HG02623 (cell line): Measurements from ENCODE around the gene ZNF664.
A peak's percentile ranks its signal among the peaks of the same experiment; 100 is the strongest.

ENCODE experiments used
- ATAC-seq: cut with Tn5 transposase; IDR thresholded peaks from one replicate; pipeline ENCODE4 v1.9.1; 2021; ENCODE audit warnings: moderate library complexity; ENCODE audit not compliant: unreplicated experiment

Gene ZNF664

DNA sequence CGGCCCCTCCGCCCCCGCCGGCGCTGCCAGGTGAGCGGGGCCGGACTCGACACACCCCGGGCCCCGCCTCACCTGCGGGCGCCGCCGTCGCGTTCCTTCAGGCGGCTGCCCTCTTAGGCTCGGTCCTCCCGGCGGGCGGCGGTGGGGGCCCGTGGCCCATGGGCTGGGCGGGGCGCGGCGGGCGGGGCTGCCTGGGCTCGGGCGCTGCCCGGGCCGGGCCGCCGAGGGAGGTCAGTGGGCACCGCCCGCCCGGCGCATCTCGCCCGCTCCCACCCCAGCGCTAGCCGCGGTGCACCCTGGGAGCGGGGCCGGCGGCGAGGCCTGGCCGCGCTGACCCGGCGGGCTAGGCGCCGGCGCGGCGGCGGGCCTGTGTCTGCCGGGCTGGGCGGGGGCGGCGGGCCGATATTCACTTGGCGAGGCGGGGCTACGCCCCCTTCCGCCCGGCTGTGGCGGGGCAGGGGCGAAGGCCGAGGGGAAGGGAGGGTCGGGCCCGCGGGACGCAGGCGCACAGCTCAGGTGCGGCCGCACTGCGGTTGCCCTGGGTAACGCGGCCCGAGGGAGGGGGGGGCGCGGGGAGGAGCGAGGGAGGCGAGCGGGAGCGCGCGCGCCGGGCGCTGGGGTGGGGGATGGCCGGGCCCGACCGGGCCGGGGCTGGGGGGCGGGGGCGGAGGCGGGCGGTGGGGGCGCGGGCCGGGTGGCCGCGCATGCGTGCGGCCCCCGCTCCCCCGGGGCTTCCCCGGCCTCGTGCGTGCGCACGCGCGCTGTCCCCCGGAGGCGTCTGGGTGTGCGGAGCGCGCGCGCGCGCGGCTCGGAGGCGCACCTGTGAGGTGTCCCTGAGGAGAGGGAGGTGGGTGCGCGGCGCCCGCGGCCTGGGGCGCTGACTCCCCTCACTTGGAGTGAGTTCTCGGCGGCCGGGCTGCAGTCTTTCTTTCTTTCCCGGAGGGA is at the start of gene ZNF664, which contains the start of gene CCDC92:
Gene ZNF664 (plus strand): TSS at position 759 of the 945 bp plus-strand sequence. CDS start 38,930 bp downstream, outside the sequence.
Gene CCDC92 (minus strand): TSS at position 375 of the 945 bp plus-strand sequence. CDS start 28,526 bp downstream, outside the sequence.
- peak; percentile 73 for ATAC-seq

DNA sequence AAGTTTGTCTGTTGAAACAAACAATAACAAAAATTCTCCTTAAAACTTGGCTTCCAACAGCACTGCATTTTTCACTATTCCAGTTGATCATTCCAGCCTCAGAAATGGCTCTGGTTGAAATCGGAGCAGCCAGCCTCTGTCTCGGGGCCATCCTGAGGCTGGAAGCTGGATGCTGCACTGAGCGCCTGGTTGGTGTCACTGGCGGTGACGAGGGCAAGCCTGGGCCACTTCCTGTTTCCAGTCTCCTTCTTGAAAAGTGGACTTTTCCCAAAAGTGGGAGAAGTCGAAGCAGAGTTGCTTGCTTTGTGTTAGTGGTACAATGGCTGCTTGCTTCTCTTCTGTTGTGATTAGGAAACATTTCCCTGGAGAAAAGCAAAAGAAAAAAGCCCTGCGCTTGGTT is 49.1 kb upstream of the ZNF664 start:
- ATAC-seq: no peak

- ATAC-seq: no peak
Measured at GRCh38 chr12:123924539-123924938, 48.5 kb upstream of the ZNF664 start.

GRCh38 chr12:123928274-123928865 is 44.6 kb upstream of the ZNF664 start:
- no peak for ATAC-seq

- ATAC-seq: no peak
Measured at GRCh38 chr12:123928897-123929296, 44.1 kb upstream of the ZNF664 start.

GRCh38 chr12:123929946-123930583 is 43.0 kb upstream of the ZNF664 start:
- ATAC-seq: no peak

DNA sequence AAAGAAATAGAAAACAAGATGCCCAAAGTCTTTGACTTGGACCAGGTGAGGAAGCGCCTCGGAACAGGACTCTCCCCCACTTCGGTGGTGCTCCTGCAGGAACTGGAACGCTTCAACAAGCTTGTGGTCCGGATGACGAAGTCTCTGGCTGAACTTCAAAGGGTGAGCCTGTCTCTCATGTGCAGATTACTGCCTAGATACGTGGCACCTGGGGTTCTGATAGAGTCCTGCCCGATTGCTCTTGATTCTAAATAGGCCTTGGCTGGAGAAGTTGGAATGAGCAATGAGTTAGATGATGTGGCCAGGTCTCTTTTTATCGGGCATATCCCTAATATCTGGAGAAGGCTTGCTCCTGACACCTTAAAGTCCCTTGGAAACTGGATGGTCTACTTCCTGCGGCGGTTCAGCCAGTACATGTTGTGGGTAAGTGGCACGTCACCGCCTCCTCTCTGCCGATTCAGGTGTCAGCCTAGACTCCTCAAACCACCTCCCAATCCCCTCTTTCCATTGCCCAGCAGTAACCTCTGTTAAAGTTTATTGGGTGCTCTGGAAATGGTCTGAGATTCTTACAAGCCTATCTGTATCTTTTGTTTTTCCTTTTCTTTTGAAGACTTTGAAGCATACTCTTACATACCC is 41.2 kb upstream of the ZNF664 start:
- ATAC-seq: no peak

GRCh38 chr12:123933214-123933613 is 39.8 kb upstream of the ZNF664 start:
- ATAC-seq: no peak

GRCh38 chr12:123934016-123934620 is 38.9 kb upstream of the ZNF664 start:
- no peak for ATAC-seq

GRCh38 chr12:123934829-123935228 is 38.2 kb upstream of the ZNF664 start:
- no peak for ATAC-seq

DNA sequence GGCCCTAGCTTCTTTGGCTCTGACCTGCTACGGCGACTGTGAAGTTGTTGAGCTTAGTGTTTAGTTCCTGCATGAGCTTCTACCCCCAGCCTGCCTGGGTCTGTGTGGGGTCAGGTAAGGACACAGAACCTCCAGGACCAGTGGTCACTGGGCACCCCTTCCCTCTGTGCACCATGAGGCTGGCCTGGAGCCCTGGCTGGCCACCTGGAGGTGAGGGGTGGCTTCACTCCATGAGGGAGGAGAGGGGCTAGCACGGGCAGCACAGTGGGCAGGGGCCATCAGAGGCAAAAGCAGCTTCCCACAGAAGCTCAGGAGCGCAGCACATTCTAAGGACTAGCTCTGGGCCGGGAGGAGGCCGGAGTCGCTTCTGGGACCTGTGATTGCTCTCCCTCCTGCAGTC is 37.1 kb upstream of the ZNF664 start:
- no peak for ATAC-seq

DNA sequence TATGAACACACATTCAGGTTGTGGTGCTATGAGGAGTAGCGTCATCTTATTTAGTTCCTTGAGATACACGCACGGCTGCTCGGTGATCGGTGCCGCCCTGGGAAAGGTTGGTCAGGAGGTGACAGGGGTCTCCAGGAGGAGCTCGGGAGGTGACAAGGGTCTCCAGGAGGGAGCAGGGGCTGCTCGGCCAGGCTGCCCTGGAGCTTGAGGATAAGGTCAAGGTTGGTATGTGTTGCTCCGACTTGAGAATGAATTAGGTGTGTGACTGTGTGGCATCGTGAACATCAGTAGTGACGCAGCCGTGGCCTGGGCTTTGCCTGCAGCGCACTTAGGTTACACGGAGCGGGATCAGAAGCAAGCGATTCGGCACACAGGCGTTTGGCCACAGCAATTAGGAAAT is 36.5 kb upstream of the ZNF664 start:
- ATAC-seq: no peak

DNA sequence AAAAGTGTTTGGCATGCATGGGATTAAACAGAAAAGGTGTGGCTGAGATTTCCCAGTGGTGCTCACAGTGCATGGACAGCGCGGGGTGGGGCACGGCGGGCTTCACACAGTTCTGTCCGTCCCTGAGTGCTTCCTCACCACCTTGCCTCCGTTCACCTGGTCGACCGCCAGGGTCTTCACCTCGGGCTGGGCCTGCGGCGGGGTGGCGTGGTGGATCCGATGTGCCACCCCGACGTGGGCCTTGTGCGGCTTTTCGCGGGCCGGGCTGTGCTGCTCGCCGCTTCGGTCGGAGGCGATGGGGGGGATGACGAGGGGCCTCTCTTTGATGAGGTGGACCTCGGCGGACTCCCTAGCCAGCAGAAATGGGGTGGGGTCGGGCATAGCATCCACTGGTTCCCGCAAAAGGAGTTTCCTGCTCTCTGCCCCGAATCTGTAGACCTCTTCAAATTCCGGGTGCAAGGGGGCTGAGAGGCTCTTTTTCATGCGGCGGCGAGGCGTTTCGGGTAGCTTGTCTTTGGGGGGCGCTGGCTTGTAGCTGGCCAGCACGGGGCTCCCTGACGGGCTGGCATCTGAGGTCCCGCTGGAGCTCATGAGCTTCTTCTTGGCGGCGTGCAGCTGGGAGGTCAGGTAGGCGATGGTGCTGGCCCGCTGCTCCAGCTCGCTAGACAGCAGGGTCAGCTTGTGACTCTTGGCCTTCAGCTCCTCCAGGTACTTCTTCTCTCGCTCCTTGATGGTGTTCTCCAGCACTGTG is 35.9 kb upstream of the ZNF664 start:
- ATAC-seq: no peak

DNA sequence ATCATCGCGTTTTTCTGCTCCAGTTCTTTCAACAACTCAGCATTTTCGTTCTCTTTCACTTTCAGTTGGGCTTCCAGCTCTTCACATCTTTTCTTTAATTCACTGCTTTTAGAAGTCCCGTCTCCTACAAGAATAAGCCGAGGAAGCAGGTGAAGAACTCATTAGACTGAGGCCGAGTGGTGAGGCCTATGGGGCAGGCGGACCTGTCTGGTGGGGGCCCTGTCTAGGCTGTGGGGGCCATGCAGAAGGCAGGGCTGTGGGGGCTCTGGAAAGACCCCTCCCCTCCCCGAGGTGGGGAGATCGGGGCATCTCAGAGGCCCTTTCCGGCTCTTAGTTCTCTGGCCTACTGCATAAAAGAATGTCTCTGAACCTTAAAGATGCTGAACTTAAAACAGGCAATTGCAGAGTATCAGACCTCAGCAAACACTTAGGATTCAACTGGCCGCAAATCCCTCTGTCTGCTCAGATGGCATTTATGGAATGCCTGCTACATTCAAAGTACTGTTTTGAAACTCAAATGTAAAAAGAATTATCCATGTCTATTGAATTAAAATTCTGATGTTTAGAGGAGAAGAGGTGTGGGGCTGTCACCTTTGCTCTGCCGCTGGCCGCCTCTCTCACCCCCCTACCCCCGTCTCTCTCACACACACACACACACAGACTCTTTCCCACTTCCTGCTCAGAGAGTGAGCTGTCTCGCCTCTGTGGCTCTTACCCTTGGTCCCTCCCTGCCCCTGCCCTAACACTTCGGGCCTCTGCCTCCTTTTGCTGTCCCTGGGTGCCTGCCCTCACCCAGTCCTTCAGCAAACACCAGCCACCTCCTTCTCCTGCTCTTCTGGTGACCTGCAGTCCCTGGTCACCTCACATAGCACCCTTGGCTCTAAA is 35.1 kb upstream of the ZNF664 start:
- no peak for ATAC-seq

- no peak for ATAC-seq
Measured at GRCh38 chr12:123938679-123939480, 34.1 kb upstream of the ZNF664 start.

GRCh38 chr12:123939716-123940626 is 33.0 kb upstream of the ZNF664 start:
- ATAC-seq: no peak

- ATAC-seq: no peak
Measured at GRCh38 chr12:123940627-123940966, 32.4 kb upstream of the ZNF664 start.
